ENCODE data around the gene ADAM17.

DNA sequence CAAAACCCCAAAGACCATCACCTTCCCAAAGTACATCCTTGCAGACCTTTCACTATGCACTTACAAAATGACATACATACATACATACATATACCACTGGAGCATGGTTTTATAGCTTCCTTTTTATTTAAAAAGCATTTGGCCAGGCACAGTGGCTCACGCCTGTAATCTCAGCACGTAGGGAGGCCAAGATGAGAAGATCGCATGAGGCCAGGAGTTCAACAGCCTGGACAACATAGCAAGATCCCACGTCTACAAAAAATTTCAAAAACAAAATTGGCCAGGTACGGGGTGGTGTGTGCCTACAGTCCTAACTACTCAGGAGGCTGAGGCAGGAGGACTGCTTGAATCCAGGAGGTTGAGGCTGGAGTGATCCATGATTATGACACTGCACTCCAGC is 29.9 kb upstream of the ADAM17 start:
- TF ChIP-seq, protein P1, sequence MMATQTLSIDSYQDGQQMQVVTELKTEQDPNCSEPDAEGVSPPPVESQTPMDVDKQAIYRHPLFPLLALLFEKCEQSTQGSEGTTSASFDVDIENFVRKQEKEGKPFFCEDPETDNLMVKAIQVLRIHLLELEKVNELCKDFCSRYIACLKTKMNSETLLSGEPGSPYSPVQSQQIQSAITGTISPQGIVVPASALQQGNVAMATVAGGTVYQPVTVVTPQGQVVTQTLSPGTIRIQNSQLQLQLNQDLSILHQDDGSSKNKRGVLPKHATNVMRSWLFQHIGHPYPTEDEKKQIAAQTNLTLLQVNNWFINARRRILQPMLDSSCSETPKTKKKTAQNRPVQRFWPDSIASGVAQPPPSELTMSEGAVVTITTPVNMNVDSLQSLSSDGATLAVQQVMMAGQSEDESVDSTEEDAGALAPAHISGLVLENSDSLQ (IDR thresholded peaks at IDR 0.05): no peak
- no peak for TF ChIP-seq HDGF (IDR thresholded peaks at IDR 0.05; ENCODE audit: borderline replicate concordance)
- no peak for TF ChIP-seq SUZ12 (IDR thresholded peaks at IDR 0.05)
- no peak for TF ChIP-seq TARDBP (IDR thresholded peaks at IDR 0.05)
- TF ChIP-seq SP1 (IDR thresholded peaks at IDR 0.05): no peak
- no peak for TF ChIP-seq ELF4 (IDR thresholded peaks at IDR 0.05)
- no peak for TF ChIP-seq FOXA1 (IDR thresholded peaks at IDR 0.05)
- TF ChIP-seq NFRKB (IDR thresholded peaks at IDR 0.05): no peak

All from HEK293T (cell line).